Endothelial cell of umbilical vein (primary cell): ENCODE measurements around the gene CBX6. TPM values are rescaled to one million over a fixed set of nuclear protein-coding genes. Genes with fewer than 3 reads are reported as not detected.

Experiments used
- BruUV-seq: library from RNA; stranded (reverse); fragments of 400-500 nt; replicated peaks from 2 replicates; lab custom pipeline; 2021; lab: Mats Ljungman, UMichigan
- CTCF ChIA-PET: fragments of 300-600, 350-600 bp; sonication (Branson Sonifier 250); formaldehyde crosslinking; loops from one replicate; lab custom pipeline; 2021; ENCODE audit warnings: antibody characterized with exemption, inconsistent platforms; lab: Charles Lee
- POLR2A ChIA-PET: fragments of 300-600, 350-600 bp; sonication (Branson Sonifier 250); formaldehyde crosslinking; loops from one replicate; lab custom pipeline; 2021; ENCODE audit warnings: antibody characterized with exemption, inconsistent platforms; lab: Charles Lee
- DNase-seq: peaks from one replicate; pipeline ENCODE4 v3.0.0-alpha.2; 2011; ENCODE audit warnings: low read depth, low spot score
- FAIRE-seq: peaks from 2 replicates; lab custom pipeline; 2011; peaks lifted over from hg19 to GRCh38; lab: Jason Lieb, UNC
- H2AFZ ChIP-seq: 2 replicates; pipeline ENCODE4 v1.6.0; 2012; ENCODE audit warnings: low read depth, low read length, control low read depth, inconsistent platforms
- H3K27ac ChIP-seq: 2 replicates; pipeline ENCODE4 v1.5.1; 2011; ENCODE audit warnings: low read depth, mild to moderate bottlenecking, control low read depth, low read length, moderate library complexity; ENCODE audit not compliant: insufficient read depth
- H3K27me3 ChIP-seq, 2 experiments: 2 replicates each; pipeline versions ENCODE4 v1.6.0 to v1.6.1; 2011; ENCODE audit warnings: low read length in 2 of 2, mixed read lengths in 1 of 2; ENCODE audit not compliant: control insufficient read depth in 2 of 2, insufficient read depth in 2 of 2
- H3K36me3 ChIP-seq, 2 experiments: 2 replicates in 1 of 2; 3 replicates in 1 of 2; pipeline ENCODE4 v1.5.1; 2011; ENCODE audit warnings: low read length in 2 of 2, mild to moderate bottlenecking in 1 of 2, moderate library complexity in 1 of 2; ENCODE audit not compliant: control insufficient read depth in 2 of 2, insufficient read depth in 2 of 2; ENCODE audit errors: extremely low read depth in 1 of 2
- H3K4me1 ChIP-seq: 3 replicates; pipeline ENCODE4 v1.5.1; 2011; ENCODE audit warnings: mild to moderate bottlenecking, low read length; ENCODE audit not compliant: control insufficient read depth, insufficient read depth; ENCODE audit errors: extremely low read depth
- H3K4me2 ChIP-seq: 2 replicates; pipeline ENCODE4 v1.6.1; 2011; ENCODE audit warnings: low read length, control low read depth, mixed read lengths; ENCODE audit not compliant: insufficient read depth
- H3K4me3 ChIP-seq, 3 experiments: fragments of 200-600 bp in 1 of 3; sonication (generic), shearing (Covaris generic) in 1 of 3; replicated peaks in 1 of 3; 2 replicates each; pipeline ENCODE4 v1.5.1; 2011 to 2016; ENCODE audit warnings: control low read depth in 3 of 3, low read length in 3 of 3, mild to moderate bottlenecking in 2 of 3, inconsistent platforms in 1 of 3, low read depth in 1 of 3, moderate library complexity in 1 of 3; ENCODE audit not compliant: insufficient read depth in 1 of 3
- H3K79me2 ChIP-seq: 2 replicates; pipeline ENCODE4 v1.6.0; 2012; ENCODE audit warnings: low read length, inconsistent platforms; ENCODE audit not compliant: control insufficient read depth, insufficient read depth
- H3K9ac ChIP-seq: replicated peaks from 2 replicates; pipeline ENCODE3; 2011; ENCODE audit warnings: low read length, control low read depth; ENCODE audit not compliant: insufficient read depth; ENCODE audit errors: extremely low read depth
- H3K9me1 ChIP-seq: replicated peaks from 3 replicates; pipeline ENCODE4 v1.6.0; 2011; ENCODE audit warnings: mild to moderate bottlenecking, low read length; ENCODE audit not compliant: control insufficient read depth, insufficient read depth; ENCODE audit errors: extremely low read depth
- H3K9me3 ChIP-seq: replicated peaks from 2 replicates; pipeline ENCODE4 v1.5.1; 2012; ENCODE audit warnings: low read length, inconsistent platforms; ENCODE audit not compliant: control insufficient read depth, insufficient read depth
- H4K20me1 ChIP-seq: replicated peaks from 2 replicates; pipeline ENCODE3; 2011; ENCODE audit warnings: mild to moderate bottlenecking, low read length; ENCODE audit not compliant: control insufficient read depth, insufficient read depth; ENCODE audit errors: extremely low read depth
- CTCF ChIP-seq, 2 donors: IDR thresholded peaks; 1 replicate in 1 of 2; 2 replicates in 1 of 2; pipeline ENCODE4 v1.5.1; 2011; ENCODE audit warnings: low read length in 2 of 2, mild to moderate bottlenecking in 2 of 2, moderate library complexity in 2 of 2, control low read depth in 1 of 2, inconsistent platforms in 1 of 2, low read depth in 1 of 2; ENCODE audit not compliant: insufficient read depth in 1 of 2; ENCODE audit errors: extremely low read depth in 1 of 2
- EZH2 ChIP-seq: IDR thresholded peaks from 2 replicates; pipeline ENCODE4 v1.6.1; 2012; ENCODE audit warnings: borderline replicate concordance, low read depth, mild to moderate bottlenecking, moderate library complexity, low read length, inconsistent platforms; ENCODE audit not compliant: severe bottlenecking
- FOS ChIP-seq: IDR thresholded peaks from 2 replicates; pipeline ENCODE4 v1.6.1; 2011; ENCODE audit warnings: mild to moderate bottlenecking, low read length, moderate library complexity, borderline replicate concordance; ENCODE audit not compliant: insufficient read depth
- GATA2 ChIP-seq: IDR thresholded peaks from 2 replicates; pipeline ENCODE4 v1.7.0; 2011; ENCODE audit warnings: low read depth, mild to moderate bottlenecking, moderate library complexity, mixed read lengths, low read length; ENCODE audit not compliant: insufficient read length, insufficient read depth
- JUN ChIP-seq: IDR thresholded peaks from 2 replicates; pipeline ENCODE4 v1.6.1; 2011; ENCODE audit warnings: borderline replicate concordance, low read depth; ENCODE audit not compliant: insufficient read length, insufficient read depth
- MAX ChIP-seq: IDR thresholded peaks from 2 replicates; pipeline ENCODE4 v1.6.1; 2011; ENCODE audit not compliant: insufficient read depth, insufficient read length
- MYC ChIP-seq: IDR thresholded peaks from one replicate; pipeline ENCODE4 v1.6.1; 2011; ENCODE audit warnings: mild to moderate bottlenecking, low read depth, low read length
- POLR2A ChIP-seq: IDR thresholded peaks from 2 replicates; pipeline ENCODE4 v1.6.1; 2012; ENCODE audit warnings: low read depth, mild to moderate bottlenecking, control low read depth, low read length
- POLR2AphosphoS5 ChIP-seq: IDR thresholded peaks from 2 replicates; pipeline ENCODE4 v1.6.1; 2012; ENCODE audit warnings: low read depth, mild to moderate bottlenecking, control low read depth, low read length, moderate library complexity; ENCODE audit not compliant: insufficient read depth
- dilution Hi-C: fragments of 300-500 bp; cut with MboI; formaldehyde crosslinking; loops from one replicate; pipeline ENCODE4 v1.15.0; 2019; ENCODE audit warnings: low sequenced_read_pairs; ENCODE audit not compliant: extremely low pct_ligation_motif_present
- intact Hi-C: fragments of 100-400 bp; cut with micrococcal nuclease; formaldehyde crosslinking; loops from one replicate; pipeline ENCODE4 v1.10.0; 2022
- polyA plus RNA-seq, 4 experiments: library from polyadenylated mRNA; depleted of rRNA in 3 of 4; stranded (reverse) in 3 of 4; unstranded in 1 of 4; fragments of >200 nt; gene quantifications; 2 replicates each; pipeline versions ENCODE4 v1.2.1 to v1.2.3, GENCODE V29; 2011 to 2012; ENCODE audit warnings: missing spikeins in 1 of 4
- total RNA-seq: library from RNA; stranded (reverse); gene quantifications from 2 replicates; pipeline ENCODE4 v1.2.3, GENCODE V29; 2021

CBX6 gene
- total and polyA plus RNA-seq, 2 donors (not counting 3 experiments of a cell fraction or from before 2014, with no cell fraction given) = 14.9 to 62.6 TPM

DNA sequence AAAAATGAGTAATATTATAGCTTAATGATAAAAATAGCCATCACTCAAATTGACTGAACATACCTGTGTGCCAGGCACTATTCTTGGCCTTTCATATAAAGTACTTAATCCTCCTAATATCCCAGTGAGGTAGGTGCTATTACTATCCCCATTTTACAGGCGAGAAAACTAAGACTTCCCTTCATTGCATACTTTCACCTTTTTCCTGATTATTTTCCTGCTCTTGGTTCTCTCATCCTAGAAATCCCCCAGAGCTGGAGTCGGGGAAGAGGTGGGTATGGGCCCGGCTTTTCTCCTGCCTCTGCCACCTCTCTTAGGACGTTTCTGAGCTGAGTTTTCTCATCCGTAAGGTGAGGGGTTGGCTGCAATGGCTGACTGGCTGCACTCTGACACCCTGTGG lies 30.4 kb downstream of the CBX6 start:
- no peak for FAIRE-seq

More for the DNA sequence above, 30.4 kb downstream of the CBX6 start:
- Histone ChIP-seq H3K4me3 (no peak overlapping the region), H3K36me3 (no peaks in the 10 kb centered on the region), H3K79me2 (no peaks in the 10 kb centered on the region), H3K4me1 (peaks cover 3% of the 10 kb centered on the region), H3K4me2 (no peak overlapping the region), H2AFZ (no peak overlapping the region), H4K20me1 (no peaks in the 10 kb centered on the region), H3K9ac (no peak overlapping the region), H3K9me3 (no peaks in the 10 kb centered on the region), H3K9me1 (no peaks in the 10 kb centered on the region), H3K27me3 (peaks cover 19 to 26% of the 10 kb centered on the region in 2 experiments), H3K27ac (no peak overlapping the region)
- BruUV-seq = no TSS peak
- CTCF ChIA-PET = interaction anchor here (14.8 kb wide), 1 partner anchor 74 kb away, joined by 198 read pairs; no protein-coding TSS in a partner anchor
- no peak for DNase-seq
- TF ChIP-seq POLR2AphosphoS5 = no peak
- TF ChIP-seq CTCF (IDR thresholded peaks at IDR 0.05; ENCODE audit: extremely low read depth in 1 of 2, insufficient read depth in 1 of 2, low read depth in 1 of 2, low read length in 2 of 2) = no peak
- no peak for TF ChIP-seq MAX
- no peak for TF ChIP-seq POLR2A
- TF ChIP-seq FOS = no peak
- TF ChIP-seq JUN = no peak
- no peak for TF ChIP-seq MYC
- no peak for TF ChIP-seq GATA2
- TF ChIP-seq EZH2 = no peak
- POLR2A ChIA-PET = no interaction called here
- intact Hi-C loops (no loop called here), dilution Hi-C loops (no loop called here)
